Measurements from ENCODE around the gene CDK15. TPM values are rescaled to one million over a fixed set of nuclear protein-coding genes. Genes with fewer than 3 reads are reported as not detected.

CDK15 gene
- total RNA-seq, 1 donor from 2014 or later, result 0.21 TPM

GRCh38 chr2:201938156-201938775 lies 131.9 kb downstream of the CDK15 start:
- Histone ChIP-seq H3K27ac (no peak overlapping the region), H3F3A (ENCODE audit: low read depth) (peaks cover 48% of the 10 kb centered on the region), H3K4me2 (peak overlapping the region; percentile 5), H2AFZ (replicated peaks) (no peak overlapping the region), H3K4me1 (peaks cover 48% of the 10 kb centered on the region), H3K79me2 (ENCODE audit: low read depth) (no peaks in the 10 kb centered on the region), H3K36me3 (no peaks in the 10 kb centered on the region), H3K27me3 (no peaks in the 10 kb centered on the region), H3K9me3 (ENCODE audit: low read depth) (no peaks in the 10 kb centered on the region), H4K20me1 (ENCODE audit: low read depth) (peaks cover 7% of the 10 kb centered on the region), H3K4me3 (no peak overlapping the region), H3K9ac (no peak overlapping the region)
- no peak for DNase-seq (ENCODE audit: low spot score)
- TF ChIP-seq CTCF (IDR thresholded peaks at IDR 0.05), result no peak
- TF ChIP-seq EZH2phosphoT487 (IDR thresholded peaks at IDR 0.05), result no peak
- no peak for TF ChIP-seq EZH2 (IDR thresholded peaks at IDR 0.05)
- Mint-ChIP-seq H3K9me3 (peaks cover 17% of the 10 kb centered on the region), H3K36me3 (no peaks in the 10 kb centered on the region), H3K4me3 (no peak overlapping the region), H3K27me3 (ENCODE audit: insufficient read depth, low read depth) (no peaks in the 10 kb centered on the region), H3K4me1 (peaks cover 25% of the 10 kb centered on the region), H3K27ac (no peak overlapping the region)

- no peaks in the 10 kb centered on the region for H3K36me3 ChIP-seq
- Mint-ChIP-seq H3K27ac (no peak overlapping the region), H3K9me3 (peaks cover 17% of the 10 kb centered on the region), H3K36me3 (no peaks in the 10 kb centered on the region), H3K27me3 (ENCODE audit: insufficient read depth, low read depth) (no peaks in the 10 kb centered on the region), H3K4me3 (no peak overlapping the region), H3K4me1 (peaks cover 20% of the 10 kb centered on the region)
- TF ChIP-seq EZH2phosphoT487 (IDR thresholded peaks at IDR 0.05) (no peak), CTCF (IDR thresholded peaks at IDR 0.05) (no peak), EZH2 (IDR thresholded peaks at IDR 0.05) (no peak)
- DNase-seq (ENCODE audit: low spot score), result no peak
- no peak overlapping the region for H2AFZ ChIP-seq (replicated peaks)
- H3K79me2 ChIP-seq (ENCODE audit: low read depth), result no peaks in the 10 kb centered on the region
- H3K4me1 ChIP-seq, result peaks cover 42% of the 10 kb centered on the region
- no peak overlapping the region for H3K27ac ChIP-seq
- no peaks in the 10 kb centered on the region for H3K27me3 ChIP-seq
- H3K4me2 ChIP-seq, result peak overlapping the region; percentile 5
- H3K4me3 ChIP-seq, result no peak overlapping the region
- peaks cover 3% of the 10 kb centered on the region for H4K20me1 ChIP-seq (ENCODE audit: low read depth)
- H3F3A ChIP-seq (ENCODE audit: low read depth), result peaks cover 43% of the 10 kb centered on the region
- no peak overlapping the region for H3K9ac ChIP-seq
- no peaks in the 10 kb centered on the region for H3K9me3 ChIP-seq (ENCODE audit: low read depth)
These were observed 132.4 kb downstream of the CDK15 start for GRCh38 chr2:201938781-201939180.

- Histone ChIP-seq H3K36me3 (no peaks in the 10 kb centered on the region), H4K20me1 (ENCODE audit: low read depth) (no peaks in the 10 kb centered on the region), H3K9ac (no peak overlapping the region), H3K27ac (no peak overlapping the region), H3K9me3 (ENCODE audit: low read depth) (no peaks in the 10 kb centered on the region), H3K79me2 (ENCODE audit: low read depth) (no peaks in the 10 kb centered on the region), H3K4me2 (peak overlapping the region; percentile 3), H3K27me3 (no peaks in the 10 kb centered on the region), H3K4me3 (no peak overlapping the region), H2AFZ (replicated peaks) (no peak overlapping the region), H3K4me1 (peaks cover 35% of the 10 kb centered on the region), H3F3A (ENCODE audit: low read depth) (peaks cover 36% of the 10 kb centered on the region)
- Mint-ChIP-seq H3K4me3 (no peak overlapping the region), H3K9me3 (peaks cover 17% of the 10 kb centered on the region), H3K4me1 (peaks cover 13% of the 10 kb centered on the region), H3K27me3 (ENCODE audit: insufficient read depth, low read depth) (no peaks in the 10 kb centered on the region), H3K27ac (no peak overlapping the region), H3K36me3 (no peaks in the 10 kb centered on the region)
- no peak for TF ChIP-seq CTCF (IDR thresholded peaks at IDR 0.05)
- TF ChIP-seq EZH2phosphoT487 (IDR thresholded peaks at IDR 0.05), result no peak
- no peak for TF ChIP-seq EZH2 (IDR thresholded peaks at IDR 0.05)
- peak; percentile 51 for DNase-seq (ENCODE audit: low spot score)
These were observed 133.2 kb downstream of the CDK15 start for GRCh38 chr2:201939453-201939941.

All from neural progenitor cell (in vitro differentiated cells).